ENCODE results near the gene EMX2. TPM values are rescaled to one million over a fixed set of nuclear protein-coding genes. Genes with fewer than 3 reads are reported as not detected.
"Not testable (repeated sequence)": the region's sequence is repeated elsewhere in the genome, so short reads cannot be mapped to it uniquely, and the experiment has no call there.

EMX2 gene
- total RNA-seq, 1 donor from 2014 or later, result 22.7 TPM

GRCh38 chr10:117581961-117582360, 39.4 kb downstream of the EMX2 start:
- no peak overlapping the region for H3K27ac Mint-ChIP-seq
- DNase-seq (ENCODE audit: low spot score), result no peak
- Histone ChIP-seq H3K27ac (no peak overlapping the region), H2AFZ (replicated peaks) (no peak overlapping the region), H3K36me3 (no peaks in the 10 kb centered on the region), H3K4me1 (no peaks in the 10 kb centered on the region), H3K27me3 (peaks cover 4% of the 10 kb centered on the region), H3K9me3 (ENCODE audit: low read depth) (no peaks in the 10 kb centered on the region), H3K9ac (no peak overlapping the region), H3K4me3 (no peak overlapping the region), H4K20me1 (ENCODE audit: low read depth) (no peaks in the 10 kb centered on the region), H3K79me2 (ENCODE audit: low read depth) (no peaks in the 10 kb centered on the region), H3K4me2 (no peak overlapping the region), H3F3A (ENCODE audit: low read depth) (no peaks in the 10 kb centered on the region)
- no peaks in the 10 kb centered on the region for H3K9me3 Mint-ChIP-seq
- H3K27me3 Mint-ChIP-seq (ENCODE audit: insufficient read depth, low read depth), result peaks cover 6% of the 10 kb centered on the region
- no peaks in the 10 kb centered on the region for H3K4me1 Mint-ChIP-seq
- H3K4me3 Mint-ChIP-seq, result no peak overlapping the region
- H3K36me3 Mint-ChIP-seq, result no peaks in the 10 kb centered on the region
- TF ChIP-seq EZH2 (IDR thresholded peaks at IDR 0.05) (no peak), CTCF (IDR thresholded peaks at IDR 0.05) (no peak), EZH2phosphoT487 (IDR thresholded peaks at IDR 0.05) (no peak)

DNA sequence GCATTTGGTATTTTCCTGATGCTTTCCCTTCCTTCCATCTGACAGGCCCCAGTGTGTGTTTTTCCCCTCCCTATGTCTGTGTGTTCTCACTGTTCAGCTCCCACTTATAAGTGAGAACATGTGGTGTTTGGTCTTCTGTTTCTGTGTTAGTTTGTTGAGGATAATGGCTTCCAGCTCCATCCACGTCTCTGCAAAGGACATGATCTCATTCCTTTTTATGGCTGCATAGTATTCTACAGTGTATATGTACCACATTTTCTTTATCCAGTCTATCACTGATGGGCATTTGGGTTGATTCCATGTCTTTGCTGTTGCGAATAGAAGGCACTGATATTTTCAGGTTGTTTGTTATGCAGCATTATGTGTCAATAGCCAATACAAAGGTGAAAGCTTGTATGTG, 42.3 kb downstream of the EMX2 start:
- not testable (repeated sequence) for H3K9me3 Mint-ChIP-seq; H3F3A ChIP-seq (ENCODE audit: low read depth); H3K4me1 Mint-ChIP-seq; H2AFZ ChIP-seq (replicated peaks); H3K4me1 ChIP-seq; H3K36me3 Mint-ChIP-seq; H3K4me3 ChIP-seq; H3K79me2 ChIP-seq (ENCODE audit: low read depth); H3K27me3 Mint-ChIP-seq (ENCODE audit: insufficient read depth, low read depth); H3K4me2 ChIP-seq; H4K20me1 ChIP-seq (ENCODE audit: low read depth); H3K9me3 ChIP-seq (ENCODE audit: low read depth); H3K27ac ChIP-seq; H3K9ac ChIP-seq; H3K27me3 ChIP-seq; H3K27ac Mint-ChIP-seq; H3K36me3 ChIP-seq; DNase-seq (ENCODE audit: low spot score)
- H3K4me3 Mint-ChIP-seq, result peak overlapping the region; percentile 14

DNA sequence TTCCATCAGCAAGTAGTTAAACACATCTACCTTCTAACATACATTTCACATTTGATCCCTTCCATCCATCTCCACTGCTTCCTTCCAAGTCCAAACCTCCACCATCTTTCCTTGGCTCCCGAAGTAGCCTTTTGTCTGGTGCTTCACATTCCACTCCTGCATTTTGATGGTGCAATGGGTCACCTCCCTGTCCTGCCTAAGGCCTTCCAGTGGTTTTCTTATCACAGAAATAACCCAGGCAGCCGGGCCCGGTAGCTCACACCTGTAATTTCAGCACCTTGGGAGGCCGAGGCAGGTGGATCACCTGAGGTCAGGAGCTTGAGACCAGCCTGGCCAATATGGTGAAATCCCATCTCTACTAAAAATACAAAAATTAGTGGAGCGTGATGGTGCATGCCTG, 44.5 kb downstream of the EMX2 start:
- Histone ChIP-seq H3K36me3 (no peaks in the 10 kb centered on the region), H3K27me3 (no peaks in the 10 kb centered on the region), H3K27ac (no peak overlapping the region), H3K4me1 (no peaks in the 10 kb centered on the region), H3K4me3 (no peak overlapping the region), H4K20me1 (ENCODE audit: low read depth) (no peaks in the 10 kb centered on the region), H3F3A (ENCODE audit: low read depth) (no peaks in the 10 kb centered on the region), H2AFZ (replicated peaks) (no peak overlapping the region), H3K9ac (no peak overlapping the region), H3K9me3 (ENCODE audit: low read depth) (no peaks in the 10 kb centered on the region), H3K79me2 (ENCODE audit: low read depth) (no peaks in the 10 kb centered on the region), H3K4me2 (no peak overlapping the region)
- peaks cover 8% of the 10 kb centered on the region for H3K4me1 Mint-ChIP-seq
- H3K4me3 Mint-ChIP-seq, result no peak overlapping the region
- TF ChIP-seq CTCF (IDR thresholded peaks at IDR 0.05) (no peak), EZH2phosphoT487 (IDR thresholded peaks at IDR 0.05) (no peak), EZH2 (IDR thresholded peaks at IDR 0.05) (no peak)
- no peak for DNase-seq (ENCODE audit: low spot score)
- peaks cover 7% of the 10 kb centered on the region for H3K27me3 Mint-ChIP-seq (ENCODE audit: insufficient read depth, low read depth)
- no peak overlapping the region for H3K27ac Mint-ChIP-seq
- H3K9me3 Mint-ChIP-seq, result peaks cover 3% of the 10 kb centered on the region
- no peaks in the 10 kb centered on the region for H3K36me3 Mint-ChIP-seq

DNA sequence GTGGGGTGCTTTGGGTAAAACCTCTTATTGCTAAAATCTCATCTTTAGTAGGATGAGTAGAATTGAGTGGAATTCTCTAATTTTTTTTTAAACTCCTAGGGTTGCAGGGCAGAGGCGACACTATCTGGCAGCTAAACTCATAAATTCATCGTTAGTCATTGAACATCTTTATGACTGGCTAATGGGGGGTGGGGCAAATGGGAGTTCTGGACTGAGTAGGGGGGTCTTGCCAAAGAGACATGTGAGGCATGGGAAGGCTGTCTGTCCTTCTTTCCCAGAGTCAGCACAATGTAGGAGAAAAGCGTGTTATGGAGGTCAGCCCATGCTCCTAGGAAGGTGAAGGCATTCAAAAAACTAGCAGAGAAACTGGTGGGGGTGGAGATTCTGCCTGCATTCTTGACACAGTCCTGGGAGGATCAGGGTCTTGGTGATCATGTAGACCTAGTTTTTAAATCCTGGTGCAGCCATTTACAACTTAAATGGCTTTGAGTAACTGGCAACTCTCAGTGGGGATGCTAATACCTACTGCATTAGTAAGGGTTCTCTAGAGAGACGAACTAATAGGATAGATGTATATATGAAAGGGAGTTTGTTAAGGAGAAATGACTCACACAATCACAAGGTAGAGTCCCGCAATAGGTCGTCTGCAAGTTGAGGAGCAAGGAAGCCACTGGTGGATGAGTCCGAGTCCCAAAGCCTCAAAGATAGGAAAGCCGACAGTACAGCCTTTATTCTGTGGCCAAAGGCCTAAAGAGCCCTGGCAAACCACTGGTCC, 47.7 kb downstream of the EMX2 start:
- H3K27ac Mint-ChIP-seq, result no peak overlapping the region
- peaks cover 8% of the 10 kb centered on the region for H3K4me1 Mint-ChIP-seq
- no peaks in the 10 kb centered on the region for H3K79me2 ChIP-seq (ENCODE audit: low read depth)
- H4K20me1 ChIP-seq (ENCODE audit: low read depth), result no peaks in the 10 kb centered on the region
- TF ChIP-seq EZH2 (IDR thresholded peaks at IDR 0.05), result no peak
- no peak for TF ChIP-seq CTCF (IDR thresholded peaks at IDR 0.05)
- no peak for TF ChIP-seq EZH2phosphoT487 (IDR thresholded peaks at IDR 0.05)
- H3K9me3 ChIP-seq (ENCODE audit: low read depth), result no peaks in the 10 kb centered on the region
- H2AFZ ChIP-seq (replicated peaks), result no peak overlapping the region
- no peak overlapping the region for H3K9ac ChIP-seq
- H3K27me3 ChIP-seq, result no peaks in the 10 kb centered on the region
- no peaks in the 10 kb centered on the region for H3K36me3 Mint-ChIP-seq
- H3K4me3 ChIP-seq, result no peak overlapping the region
- H3F3A ChIP-seq (ENCODE audit: low read depth), result no peaks in the 10 kb centered on the region
- H3K4me2 ChIP-seq, result no peak overlapping the region
- no peaks in the 10 kb centered on the region for H3K36me3 ChIP-seq
- H3K9me3 Mint-ChIP-seq, result peaks cover 9% of the 10 kb centered on the region
- no peak overlapping the region for H3K27ac ChIP-seq
- H3K4me3 Mint-ChIP-seq, result no peak overlapping the region
- peaks cover 8% of the 10 kb centered on the region for H3K27me3 Mint-ChIP-seq (ENCODE audit: insufficient read depth, low read depth)
- H3K4me1 ChIP-seq, result no peaks in the 10 kb centered on the region
- DNase-seq (ENCODE audit: low spot score), result no peak

Data from neural progenitor cell (in vitro differentiated cells).